Raji (cell line): ENCODE measurements around the gene NELFCD.

Experiments
- POLR2A ChIP-seq: IDR thresholded peaks from 2 replicates; pipeline ENCODE4 v1.6.1; 2011; ENCODE audit warnings: low read depth, low read length, control low read depth; ENCODE audit not compliant: insufficient read depth

The NELFCD gene

GRCh38 chr20:59010995-59011873 is 30.2 kb downstream of the NELFCD start:
- TF ChIP-seq POLR2A: no peak

GRCh38 chr20:59013031-59013951 is 32.2 kb downstream of the NELFCD start:
- TF ChIP-seq POLR2A: no peak

- no peak for TF ChIP-seq POLR2A
Observed at GRCh38 chr20:59013959-59014608, 33.0 kb downstream of the NELFCD start.

GRCh38 chr20:59014680-59015389 is 33.8 kb downstream of the NELFCD start:
- TF ChIP-seq POLR2A: no peak

- no peak for TF ChIP-seq POLR2A
Observed at GRCh38 chr20:59015411-59015810, 34.4 kb downstream of the NELFCD start.

- TF ChIP-seq POLR2A: no peak
Observed at GRCh38 chr20:59015812-59016711, 35.0 kb downstream of the NELFCD start.

- TF ChIP-seq POLR2A: no peak
Observed at GRCh38 chr20:59016795-59017492, 35.9 kb downstream of the NELFCD start.

GRCh38 chr20:59017493-59018231 is 36.6 kb downstream of the NELFCD start:
- no peak for TF ChIP-seq POLR2A

GRCh38 chr20:59018817-59019216 is 37.8 kb downstream of the NELFCD start:
- no peak for TF ChIP-seq POLR2A

- no peak for TF ChIP-seq POLR2A
Observed at GRCh38 chr20:59019217-59019616, 38.2 kb downstream of the NELFCD start, which contains the start of gene TUBB1. Gene TUBB1 (plus strand): TSS chr20:59019429. CDS start chr20:59019523, 94 bp downstream.

- TF ChIP-seq POLR2A: no peak
Observed at GRCh38 chr20:59020938-59021551, 40.0 kb downstream of the NELFCD start.

GRCh38 chr20:59022754-59023153 is 41.7 kb downstream of the NELFCD start:
- no peak for TF ChIP-seq POLR2A
